ENCODE data around the gene OR5L1.

Gene OR5L1

DNA sequence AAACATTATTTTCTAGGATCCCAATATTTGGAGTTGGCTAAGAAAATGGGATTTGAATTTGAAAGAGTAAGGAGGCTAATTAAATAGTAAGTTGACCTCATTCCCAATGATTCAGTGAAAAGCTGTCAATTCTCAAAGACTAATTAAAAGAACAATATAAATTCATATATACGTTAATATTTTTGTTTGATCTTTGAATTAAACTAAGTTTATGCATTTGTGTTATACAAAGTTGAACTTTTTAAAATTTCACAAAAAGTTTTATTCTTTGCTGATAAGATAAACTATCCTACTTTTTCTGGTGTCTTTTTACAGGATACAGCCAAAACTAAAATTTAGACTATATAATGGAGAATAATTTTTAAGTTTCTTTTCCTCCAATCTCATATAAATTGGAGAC, at the start of gene OR5L1:
TSS of gene OR5L1 (plus strand) at position 301 of the 400 bp plus-strand sequence. CDS start 100 bp downstream, outside the sequence.
- DNase-seq = no peak

DNA sequence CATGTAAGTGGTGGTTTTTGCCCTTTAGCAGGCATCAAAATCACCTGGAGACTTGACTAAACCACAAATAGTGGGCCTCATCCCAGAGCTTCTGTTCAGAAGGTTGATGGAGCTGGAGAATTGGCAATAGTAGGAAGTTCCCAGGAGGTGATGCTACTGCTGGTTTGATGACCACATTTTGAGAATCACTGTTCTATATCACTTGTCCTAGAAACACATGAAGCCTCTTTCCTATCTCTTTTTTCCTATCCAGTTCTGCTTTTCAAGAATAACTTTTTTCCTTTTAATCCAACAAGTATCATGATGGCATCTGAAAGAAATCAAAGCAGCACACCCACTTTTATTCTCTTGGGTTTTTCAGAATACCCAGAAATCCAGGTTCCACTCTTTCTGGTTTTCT, 38.0 kb upstream of the OR5L1 start, which contains the start of gene OR5D13:
TSS of gene OR5D13 (plus strand) at position 301 of the 400 bp plus-strand sequence. CDS start at position 301, 0 bp downstream.
- no peak for DNase-seq

DNA sequence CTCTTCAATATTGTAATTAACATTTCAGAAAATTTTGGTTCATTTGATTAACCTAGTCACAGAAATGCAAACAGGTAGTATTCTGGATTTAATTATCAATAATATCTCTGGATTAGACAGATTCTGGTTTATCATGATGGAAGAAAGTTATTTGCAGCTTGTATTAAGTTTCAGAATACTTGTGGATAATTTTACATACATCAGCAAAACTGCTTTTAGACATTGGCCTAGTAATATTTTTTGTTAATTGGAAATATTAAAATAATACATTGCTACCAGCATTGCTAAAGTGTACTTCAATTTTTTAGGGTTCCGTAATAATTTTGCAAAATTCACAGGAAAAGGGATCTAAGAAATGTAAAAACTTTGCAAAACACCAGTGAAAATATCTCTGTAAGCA, 19.6 kb upstream of the OR5L1 start:
- no peak for DNase-seq

DNA sequence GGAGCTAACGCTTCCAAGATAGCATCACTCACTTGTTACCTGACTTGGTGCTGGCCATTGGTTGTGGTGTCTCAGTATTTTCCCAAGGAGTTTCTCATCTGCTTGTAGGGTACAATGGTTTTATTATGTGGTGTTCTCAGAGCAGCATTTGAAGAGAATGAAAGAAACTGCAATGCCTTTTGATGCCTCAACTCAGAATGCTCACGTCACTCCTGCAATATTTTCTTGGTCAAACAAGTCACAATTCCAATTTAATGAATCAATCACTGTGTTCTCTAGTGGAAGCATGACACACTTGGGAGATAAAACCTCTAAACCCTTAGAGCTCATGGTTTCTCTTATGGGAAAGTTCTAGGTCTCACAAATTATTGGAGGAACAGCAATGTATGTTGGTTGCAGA, 17.8 kb upstream of the OR5L1 start:
- DNase-seq = no peak

DNA sequence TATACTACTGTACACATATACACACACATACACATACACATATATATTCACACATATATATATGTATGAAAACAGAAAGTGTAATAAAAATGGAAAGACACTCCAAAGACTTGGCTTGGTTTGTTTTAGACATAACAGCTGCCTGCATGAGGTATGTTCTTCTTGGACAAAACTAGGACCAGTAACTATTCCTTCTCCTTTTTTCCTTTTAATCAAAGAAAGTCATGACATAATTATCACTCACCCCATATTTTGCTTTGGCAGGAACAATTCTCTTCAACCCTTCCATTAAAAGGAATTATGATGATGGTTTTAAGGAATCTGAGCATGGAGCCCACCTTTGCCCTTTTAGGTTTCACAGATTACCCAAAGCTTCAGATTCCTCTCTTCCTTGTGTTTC, 15.9 kb upstream of the OR5L1 start, which contains the start of gene OR5D14:
TSS of gene OR5D14 (plus strand) at position 301 of the 400 bp plus-strand sequence. CDS start at position 301, 0 bp downstream.
- DNase-seq = no peak

DNA sequence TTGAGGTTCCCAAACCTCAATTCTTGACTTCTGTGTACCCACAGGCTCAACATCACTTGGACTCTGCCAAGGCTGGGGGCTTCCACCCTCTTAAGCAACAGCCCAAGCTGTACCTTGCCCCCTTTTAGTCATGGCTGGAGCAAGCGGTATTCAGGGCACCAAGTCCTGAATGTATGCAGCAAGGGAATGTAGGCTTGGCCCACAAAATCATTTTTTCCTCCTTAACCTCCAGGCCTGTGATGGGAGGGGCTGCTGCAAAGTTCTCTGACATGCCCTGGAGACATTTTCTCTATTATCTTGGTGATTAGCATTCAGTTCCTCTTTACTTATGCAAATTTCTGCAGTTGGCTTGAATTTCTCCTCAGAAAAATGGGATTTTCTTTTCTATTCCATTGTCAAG, 4.9 kb upstream of the OR5L1 start:
- DNase-seq = no peak

DNA sequence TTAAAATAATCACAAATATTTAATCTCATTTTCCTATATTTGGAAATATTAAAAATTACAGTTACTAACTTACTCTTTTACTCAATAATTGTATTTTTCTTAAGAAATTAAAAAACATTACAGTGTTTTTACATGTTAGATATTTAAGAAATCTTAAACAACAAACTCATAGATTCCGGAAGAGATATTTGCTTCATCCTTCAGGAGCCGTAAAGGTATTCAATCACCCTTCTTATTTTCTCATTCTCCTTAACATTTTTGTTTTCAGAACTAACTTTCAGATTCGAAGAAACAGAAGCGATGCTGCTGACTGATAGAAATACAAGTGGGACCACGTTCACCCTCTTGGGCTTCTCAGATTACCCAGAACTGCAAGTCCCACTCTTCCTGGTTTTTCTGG, 8.2 kb downstream of the OR5L1 start, which contains the start of gene OR5D18:
TSS of gene OR5D18 (plus strand) at position 301 of the 400 bp plus-strand sequence. CDS start at position 301, 0 bp downstream.
- no peak for DNase-seq

DNA sequence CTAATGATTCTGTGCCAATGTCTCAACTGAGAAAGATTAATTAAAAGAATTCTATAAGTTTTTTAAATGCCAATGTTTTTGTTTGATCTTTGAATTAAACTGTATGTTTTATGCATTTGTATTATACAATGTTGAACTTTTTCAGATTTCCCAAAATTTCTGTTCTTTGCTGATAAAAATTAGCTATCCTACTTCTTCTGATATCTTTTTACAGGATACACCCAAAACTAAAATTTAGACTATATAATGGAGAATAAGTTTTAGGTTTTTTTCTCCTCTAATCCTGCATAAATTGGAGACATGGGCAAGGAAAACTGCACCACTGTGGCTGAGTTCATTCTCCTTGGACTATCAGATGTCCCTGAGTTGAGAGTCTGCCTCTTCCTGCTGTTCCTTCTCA, 15.8 kb downstream of the OR5L1 start, which contains the start of gene OR5L2:
TSS of gene OR5L2 (plus strand) at position 301 of the 400 bp plus-strand sequence. CDS start at position 301, 0 bp downstream.
- DNase-seq = no peak

DNA sequence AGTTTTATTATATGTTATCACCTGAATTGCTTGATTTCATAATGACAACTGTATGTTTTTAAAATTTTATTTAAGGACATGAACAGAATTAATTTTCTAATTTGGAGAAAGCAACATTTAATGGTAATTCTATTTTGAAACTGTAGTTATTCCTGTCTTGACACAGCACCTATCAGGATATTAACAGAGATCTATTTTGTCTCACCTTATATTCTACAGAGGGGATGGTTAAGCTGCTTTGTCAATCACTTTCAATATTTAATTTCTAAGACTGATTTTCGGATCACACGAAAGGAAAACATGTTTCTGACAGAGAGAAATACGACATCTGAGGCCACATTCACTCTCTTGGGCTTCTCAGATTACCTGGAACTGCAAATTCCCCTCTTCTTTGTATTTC, 27.3 kb downstream of the OR5L1 start, which contains the start of gene OR5D16:
TSS of gene OR5D16 (plus strand) at position 301 of the 400 bp plus-strand sequence. CDS start at position 301, 0 bp downstream.
- DNase-seq = no peak

DNA sequence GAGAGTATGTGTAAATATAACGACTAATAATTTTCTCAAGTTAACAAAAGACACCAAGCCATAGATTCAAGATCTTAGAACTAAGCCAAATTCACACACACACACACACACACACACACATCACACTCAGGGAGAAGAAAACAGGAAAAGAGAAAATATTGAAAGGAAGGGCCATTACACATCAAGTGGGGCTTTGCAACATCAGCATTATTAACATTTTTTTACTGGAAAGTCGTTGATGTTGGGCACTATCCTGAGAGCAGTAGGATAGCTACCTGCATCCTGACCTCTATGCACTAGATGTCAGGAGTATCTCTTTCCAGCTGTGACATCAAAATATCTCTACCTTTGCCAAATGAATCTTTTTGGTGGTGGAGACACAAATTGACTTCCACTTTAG, 36.3 kb downstream of the OR5L1 start:
- no peak for DNase-seq

DNA sequence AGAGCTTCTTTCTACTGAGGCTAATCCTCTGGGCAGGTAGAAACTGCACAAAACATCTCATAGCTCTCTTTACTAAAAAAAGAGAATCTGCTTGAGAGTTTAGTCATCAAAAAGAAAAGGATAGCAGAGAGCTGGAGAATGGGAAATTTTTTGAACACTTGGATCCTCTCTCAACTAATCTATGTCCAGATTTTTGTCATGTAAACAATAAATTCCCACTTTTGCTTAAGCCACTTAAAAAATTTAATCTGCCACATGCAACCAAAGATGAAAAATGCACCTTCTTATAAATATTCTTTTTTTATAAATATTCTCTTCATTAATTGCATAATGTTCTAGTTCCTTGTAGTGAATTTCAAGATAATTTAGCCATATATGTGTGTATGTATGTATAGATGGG, 37.9 kb downstream of the OR5L1 start:
- no peak for DNase-seq

DNA sequence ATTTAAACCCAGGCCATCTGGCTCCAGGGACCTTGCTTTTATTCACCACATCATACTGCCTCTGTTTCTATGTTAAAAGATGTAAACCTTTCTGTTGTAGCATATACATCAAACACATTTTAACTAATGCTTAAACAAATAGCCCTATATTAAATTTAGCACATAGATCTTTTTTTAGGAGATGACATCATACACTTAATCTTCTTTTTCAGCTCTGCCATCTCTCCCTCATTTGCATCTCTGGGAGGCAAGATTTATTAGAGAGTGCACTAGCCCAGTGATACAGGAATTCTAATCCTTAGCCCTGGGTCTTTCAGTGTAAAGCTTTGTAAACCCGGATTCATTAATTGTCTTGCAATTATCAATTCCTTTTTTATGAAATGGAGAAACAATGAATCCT, 41.0 kb downstream of the OR5L1 start:
- no peak for DNase-seq

DNA sequence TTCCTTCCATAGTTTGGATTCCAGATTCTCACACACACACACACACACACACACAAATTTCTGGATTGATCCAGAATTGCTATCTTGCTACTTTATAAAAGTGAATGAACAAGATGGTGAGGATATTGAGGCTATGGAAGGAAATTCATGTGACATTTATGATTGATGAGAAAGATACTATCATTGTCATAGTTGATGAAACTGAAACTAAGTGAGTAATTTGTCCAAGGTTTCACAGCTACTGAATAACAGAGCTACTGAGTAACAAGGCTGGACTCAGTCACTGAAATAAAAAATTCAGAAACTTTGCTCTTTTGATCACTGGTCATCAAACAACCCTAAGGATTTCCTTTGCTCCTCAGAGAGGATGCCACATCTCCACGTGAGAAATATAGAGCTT, 43.5 kb downstream of the OR5L1 start:
- no peak for DNase-seq
